ENCODE measurements around the gene CRIM1. TPM values are rescaled to one million over a fixed set of nuclear protein-coding genes. Genes with fewer than 3 reads are reported as not detected.

The CRIM1 gene
- total RNA-seq, 6 donors from 2014 or later, result 74.7 to 128 (median 110) TPM

- ATAC-seq (ENCODE audit: low FRiP score in 2 of 2) (no peak), DNase-seq (no peak)
- Histone ChIP-seq H3K27ac (peak overlapping the region in 1 of 4 donors; percentile 12), H3K27me3 (no peaks in the 10 kb centered on the region), H3K9me3 (no peaks in the 10 kb centered on the region), H3K36me3 (peaks cover 0 to 4% (median 0%) of the 10 kb centered on the region in 4 donors), H3K4me1 (peaks cover 25 to 43% (median 29%) of the 10 kb centered on the region in 4 donors), H3K4me3 (no peak overlapping the region)
- TF ChIP-seq POLR2A (IDR thresholded peaks at IDR 0.05) (no peak), EP300 (IDR thresholded peaks at IDR 0.05) (no peak), CTCF (IDR thresholded peaks at IDR 0.05) (no peak)
- 92 to 94% methylated on average over 3 of the region's 3 CpGs for WGBS, 2 donors
Observed at GRCh38 chr2:36379710-36380448, 24.3 kb downstream of the CRIM1 start.

- Histone ChIP-seq H3K4me3 (no peak overlapping the region), H3K9me3 (no peaks in the 10 kb centered on the region), H3K27ac (peak overlapping the region; percentile 10 to 55 (median 36)), H3K4me1 (peaks cover 20 to 38% (median 29%) of the 10 kb centered on the region in 4 donors), H3K36me3 (peaks cover 0 to 4% (median 0%) of the 10 kb centered on the region in 4 donors), H3K27me3 (no peaks in the 10 kb centered on the region)
- ATAC-seq (ENCODE audit: low FRiP score in 2 of 2) (peak; percentile 34 to 74), DNase-seq (peak in 1 of 2 donors; percentile 69)
- 50 to 51% methylated on average over 14 to 15 of the region's 15 CpGs for WGBS, 2 donors
- no peak for TF ChIP-seq EP300 (IDR thresholded peaks at IDR 0.05)
- no peak for TF ChIP-seq CTCF (IDR thresholded peaks at IDR 0.05)
- no peak for TF ChIP-seq POLR2A (IDR thresholded peaks at IDR 0.05)
- TF ChIP-seq POLR2AphosphoS5 (IDR thresholded peaks at IDR 0.05), result no peak
Observed at GRCh38 chr2:36380624-36381481, 25.3 kb downstream of the CRIM1 start.

- Histone ChIP-seq H3K27ac (peak overlapping the region in 1 of 4 donors; percentile 55), H3K27me3 (no peaks in the 10 kb centered on the region), H3K9me3 (no peaks in the 10 kb centered on the region), H3K4me1 (peaks cover 12 to 26% (median 18%) of the 10 kb centered on the region in 4 donors), H3K36me3 (peaks cover 0 to 4% (median 0%) of the 10 kb centered on the region in 4 donors), H3K4me3 (no peak overlapping the region)
- no peak for TF ChIP-seq CTCF (IDR thresholded peaks at IDR 0.05)
- TF ChIP-seq EP300 (IDR thresholded peaks at IDR 0.05), result no peak
- no peak for TF ChIP-seq POLR2AphosphoS5 (IDR thresholded peaks at IDR 0.05)
- TF ChIP-seq POLR2A (IDR thresholded peaks at IDR 0.05), result no peak
- ATAC-seq (ENCODE audit: low FRiP score in 2 of 2) (no peak), DNase-seq (no peak)
- 82 to 90% methylated on average over 6 of the region's 6 CpGs for WGBS, 2 donors
Observed at GRCh38 chr2:36381993-36382392, 26.4 kb downstream of the CRIM1 start.

- no peak for ATAC-seq (ENCODE audit: low FRiP score in 2 of 2)
- Histone ChIP-seq H3K27ac (no peak overlapping the region), H3K36me3 (peaks cover 0 to 4% (median 0%) of the 10 kb centered on the region in 4 donors), H3K4me3 (no peak overlapping the region), H3K9me3 (no peaks in the 10 kb centered on the region), H3K27me3 (no peaks in the 10 kb centered on the region), H3K4me1 (peaks cover 12 to 22% (median 17%) of the 10 kb centered on the region in 4 donors)
- WGBS, 2 donors, result 46 to 83% methylated on average over 2 of the region's 2 CpGs
- TF ChIP-seq EP300 (IDR thresholded peaks at IDR 0.05), result no peak
- TF ChIP-seq CTCF (IDR thresholded peaks at IDR 0.05), result no peak
- TF ChIP-seq POLR2AphosphoS5 (IDR thresholded peaks at IDR 0.05), result no peak
- no peak for TF ChIP-seq POLR2A (IDR thresholded peaks at IDR 0.05)
- no peak for DNase-seq
Observed at GRCh38 chr2:36382472-36382871, 26.9 kb downstream of the CRIM1 start.

Data from upper lobe of left lung (tissue), 6 donors.